NCI-H510A (cell line): ENCODE measurements around the gene SH2D4B.
A peak's percentile ranks its signal among the peaks of the same experiment; 100 is the strongest.

ENCODE experiments used
- DNase-seq: peaks from one replicate; lab custom pipeline; 2025; lab: John Stamatoyannopoulos, UW

The SH2D4B gene

DNA sequence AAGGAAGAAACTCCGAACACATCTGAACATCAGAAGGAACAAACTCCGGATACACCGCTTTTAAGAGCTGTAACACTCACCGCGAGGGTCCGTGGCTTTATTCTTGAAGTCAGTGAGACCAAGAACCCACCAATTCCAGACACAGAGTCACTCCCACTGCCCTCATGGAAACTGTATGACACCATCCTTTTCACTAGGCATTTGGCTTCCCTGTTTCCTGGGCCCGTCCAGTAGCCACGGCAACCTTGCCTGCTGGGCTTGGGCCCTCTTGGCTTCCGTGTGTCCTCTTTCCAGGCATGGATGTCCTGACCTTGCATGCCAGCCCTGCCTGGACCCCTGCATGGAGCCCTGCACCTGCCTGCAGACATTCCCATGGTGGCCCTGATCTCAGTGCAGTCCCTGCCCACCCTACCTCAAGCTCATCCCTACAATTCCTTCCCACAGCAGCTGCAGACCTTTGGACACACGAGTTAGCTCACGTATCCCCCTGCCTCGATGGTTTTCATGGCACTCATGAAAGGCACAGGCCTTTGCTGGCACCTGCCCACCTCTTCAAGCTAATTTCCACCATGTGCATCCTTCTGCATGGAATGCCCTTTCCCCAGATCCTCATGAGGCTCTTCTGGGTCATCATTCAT is 6.7 kb downstream of the SH2D4B start:
- no peak for DNase-seq

- DNase-seq = no peak
Measured at GRCh38 chr10:80545258-80545881, 7.7 kb downstream of the SH2D4B start.

- peak; percentile 83 for DNase-seq
Measured at GRCh38 chr10:80552151-80552646, 14.5 kb downstream of the SH2D4B start.

GRCh38 chr10:80553436-80553835 is 15.7 kb downstream of the SH2D4B start:
- no peak for DNase-seq

GRCh38 chr10:80554050-80554449 is 16.3 kb downstream of the SH2D4B start:
- DNase-seq = no peak

- DNase-seq = no peak
Measured at GRCh38 chr10:80555415-80555814, 17.7 kb downstream of the SH2D4B start.

GRCh38 chr10:80561950-80562349 is 24.2 kb downstream of the SH2D4B start:
- DNase-seq = no peak

DNA sequence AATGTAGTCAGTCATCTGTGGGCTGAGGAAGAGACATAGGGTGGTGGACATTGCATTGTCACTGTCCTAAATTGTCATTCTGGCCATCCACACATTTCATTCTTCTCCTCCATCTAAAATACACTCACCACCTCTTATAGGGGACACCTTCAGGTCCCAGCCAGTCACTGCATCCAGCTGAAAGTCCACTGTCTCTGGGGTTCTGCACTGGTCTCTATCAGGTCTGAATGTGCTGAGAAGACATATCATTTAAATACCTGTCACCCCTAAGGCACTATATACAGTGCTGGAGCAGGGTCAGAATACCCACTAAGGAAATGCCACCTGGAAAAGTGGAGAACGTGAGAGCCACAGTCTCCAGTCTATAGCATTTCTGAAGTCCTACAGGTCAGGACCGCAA is 29.6 kb downstream of the SH2D4B start:
- no peak for DNase-seq

DNA sequence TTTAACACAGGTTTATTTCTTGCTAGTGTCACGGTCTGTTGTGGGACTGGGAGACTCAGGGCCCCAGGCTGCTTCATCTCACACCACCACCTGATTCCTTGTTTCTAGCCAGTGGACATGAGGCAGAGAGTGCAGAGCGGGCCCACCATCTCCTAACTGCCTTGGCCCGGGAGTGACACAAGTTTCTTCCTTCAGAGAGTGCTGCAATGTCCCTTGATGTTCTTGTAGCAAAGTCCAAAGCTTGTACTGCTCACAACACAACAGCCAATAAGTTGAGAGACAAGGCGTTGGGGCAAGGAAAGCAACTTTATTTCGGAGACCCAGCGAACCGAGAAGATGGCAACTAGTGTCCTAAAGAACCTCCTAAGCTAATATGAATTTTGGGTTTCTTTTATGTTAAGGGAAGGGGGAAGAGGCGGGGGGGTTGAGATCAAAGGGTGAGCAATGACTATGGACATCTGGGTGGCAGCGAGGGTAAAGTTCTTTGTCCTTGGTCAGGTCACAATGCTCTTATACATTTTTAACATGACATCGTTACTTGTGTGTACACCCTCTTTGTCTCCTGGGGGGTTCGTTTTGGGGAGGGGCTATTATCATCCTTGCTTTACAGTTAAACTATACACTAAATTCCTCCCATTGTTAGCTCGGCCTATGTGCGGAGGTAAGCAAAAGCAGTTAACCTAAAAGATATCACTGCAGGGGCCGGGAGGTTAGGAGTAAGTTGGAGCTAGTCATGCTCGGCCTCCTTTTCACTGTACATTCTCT is 31.6 kb downstream of the SH2D4B start:
- no peak for DNase-seq

GRCh38 chr10:80571352-80571751 is 33.6 kb downstream of the SH2D4B start:
- no peak for DNase-seq

DNA sequence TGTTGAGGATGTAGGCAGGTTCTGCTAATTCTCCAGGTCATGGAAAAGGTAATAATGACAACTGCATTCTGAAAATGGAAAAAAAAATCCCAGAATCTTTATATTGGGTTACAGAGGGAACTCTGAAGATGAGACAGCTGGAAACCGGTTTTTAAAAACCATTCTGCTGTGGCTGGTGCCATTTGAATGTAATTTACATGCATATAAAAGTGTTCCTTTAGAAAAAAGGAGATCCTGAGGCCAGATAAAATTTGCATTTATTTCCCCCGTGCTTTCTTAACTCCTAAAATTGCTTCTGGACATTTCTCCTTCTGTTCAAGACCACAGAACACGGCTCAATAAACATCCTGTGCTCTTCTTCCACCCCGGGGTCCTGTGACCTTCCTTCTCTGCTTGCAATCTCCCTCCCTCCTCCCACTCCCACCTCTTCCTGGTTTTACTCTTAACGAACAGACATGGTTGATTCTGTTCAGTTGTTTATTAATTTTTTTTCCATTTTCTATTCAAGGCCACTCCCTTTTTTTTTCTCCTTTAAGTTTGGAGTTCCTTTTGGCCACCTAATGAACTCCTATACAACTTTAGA is 41.6 kb downstream of the SH2D4B start:
- no peak for DNase-seq

GRCh38 chr10:80579849-80580637 is 42.3 kb downstream of the SH2D4B start:
- DNase-seq = no peak

- peak; percentile 7 for DNase-seq
Measured at GRCh38 chr10:80580638-80581468, 43.2 kb downstream of the SH2D4B start.

- DNase-seq = no peak
Measured at GRCh38 chr10:80581469-80581835, 43.8 kb downstream of the SH2D4B start.

- no peak for DNase-seq
Measured at GRCh38 chr10:80582286-80582960, 44.7 kb downstream of the SH2D4B start.

DNA sequence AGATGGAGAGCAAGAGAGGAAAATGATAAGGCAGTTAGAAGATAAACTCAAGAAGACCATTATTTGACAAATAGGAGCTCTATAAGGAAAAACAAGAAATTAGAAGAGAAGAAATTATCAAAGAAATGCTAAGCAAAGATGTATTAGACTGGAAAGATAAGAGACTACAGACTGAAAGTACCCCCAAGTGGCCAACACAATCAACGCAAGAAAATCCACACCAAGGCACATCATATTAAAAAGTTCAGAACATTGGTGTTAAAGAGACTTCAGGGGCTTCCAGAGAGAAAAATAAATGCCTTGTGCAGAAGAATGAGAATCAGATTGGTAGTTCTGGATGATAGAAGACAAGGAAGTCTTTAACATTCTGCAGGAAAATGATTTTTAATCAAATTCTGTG is 46.0 kb downstream of the SH2D4B start:
- no peak for DNase-seq

GRCh38 chr10:80585812-80586211 is 48.1 kb downstream of the SH2D4B start:
- DNase-seq = no peak

- no peak for DNase-seq
Measured at GRCh38 chr10:80588546-80588945, 50.8 kb downstream of the SH2D4B start.

GRCh38 chr10:80589726-80590373 is 52.1 kb downstream of the SH2D4B start:
- no peak for DNase-seq

GRCh38 chr10:80590585-80591125 is 53.0 kb downstream of the SH2D4B start:
- no peak for DNase-seq
